CD4-positive, alpha-beta T cell treated with Interleukin-12 subunit alpha and Interleukin-12 subunit beta, for 1 hour (primary cell): ENCODE data around the gene PEAR1.

Experiments used
- DNase-seq: peaks from one replicate; pipeline ENCODE4 v3.0.0-alpha.2; 2020

Gene PEAR1

DNA sequence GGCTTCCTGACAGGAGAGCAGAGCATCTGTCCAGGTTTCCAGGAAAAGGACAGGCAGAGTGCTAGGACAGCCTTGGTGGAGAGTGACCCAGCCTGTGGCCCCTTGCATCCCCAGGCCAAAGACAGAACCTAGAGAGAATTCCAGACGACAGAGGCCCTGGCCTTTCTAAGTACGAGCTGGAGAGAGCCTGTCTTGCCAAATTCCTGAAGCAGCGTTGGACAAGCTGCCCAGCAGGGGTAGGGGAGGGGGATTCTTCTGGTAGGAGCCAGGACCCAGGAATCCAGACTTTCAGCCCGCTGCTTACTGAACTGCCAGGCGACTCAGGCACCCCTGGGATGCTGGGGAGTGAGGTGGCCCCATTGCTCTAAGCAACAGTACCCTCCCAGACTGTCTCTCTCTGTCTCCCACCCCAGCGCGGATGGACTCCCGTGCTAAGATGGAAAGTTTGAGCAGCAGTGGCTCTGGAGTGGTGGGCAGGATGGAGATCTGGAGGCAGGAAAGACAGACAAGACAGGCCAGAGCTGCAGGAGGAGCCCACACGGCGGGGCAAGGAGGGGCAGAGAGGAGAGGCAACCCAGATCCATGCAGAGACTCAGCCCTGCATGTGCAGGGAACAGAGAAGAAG lies 8.8 kb upstream of the PEAR1 start:
- no peak for DNase-seq

DNA sequence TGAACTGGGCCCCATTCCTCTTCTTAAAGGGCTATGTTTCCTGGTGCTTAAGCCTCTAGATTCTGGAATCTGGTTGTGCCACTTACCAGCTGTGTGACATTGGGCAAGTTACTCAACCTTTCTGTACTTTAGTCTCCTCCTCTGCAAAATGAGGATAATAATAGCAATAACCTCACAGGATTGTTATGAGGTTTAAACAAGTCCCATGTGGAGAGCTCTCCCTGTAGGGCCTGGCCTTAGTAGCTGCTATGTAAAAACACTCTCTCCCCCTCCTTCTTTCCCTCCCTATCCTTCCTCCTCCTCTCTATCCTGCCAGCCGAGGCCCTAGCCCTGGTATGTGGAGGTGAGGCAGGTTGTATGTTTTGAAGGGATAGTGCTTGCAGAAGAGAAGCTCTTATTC lies 8.2 kb upstream of the PEAR1 start:
- DNase-seq: no peak

DNA sequence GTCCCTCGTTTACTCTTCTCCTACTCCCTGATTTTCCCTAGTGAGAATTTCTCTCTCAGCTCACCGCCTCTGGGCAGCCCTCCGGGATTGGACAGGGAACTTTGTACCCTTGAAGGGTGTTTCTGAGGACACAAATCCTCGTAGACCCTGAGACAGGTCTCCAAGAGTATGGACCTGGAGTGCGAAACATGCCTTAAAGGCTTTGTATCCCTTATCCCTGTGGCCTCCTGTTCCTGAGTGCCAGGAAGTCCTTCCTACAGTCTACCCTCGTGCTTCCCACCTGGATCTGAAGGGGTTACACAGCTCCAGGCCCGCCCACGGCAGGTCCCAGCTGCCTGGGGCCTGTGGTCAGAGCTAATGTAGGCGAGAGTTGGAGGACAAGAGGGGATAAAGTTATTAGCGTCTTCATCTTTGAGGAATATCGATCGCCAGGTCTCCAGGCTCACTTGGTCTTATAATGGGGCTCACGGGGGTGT lies 7.6 kb upstream of the PEAR1 start:
- DNase-seq: no peak

DNA sequence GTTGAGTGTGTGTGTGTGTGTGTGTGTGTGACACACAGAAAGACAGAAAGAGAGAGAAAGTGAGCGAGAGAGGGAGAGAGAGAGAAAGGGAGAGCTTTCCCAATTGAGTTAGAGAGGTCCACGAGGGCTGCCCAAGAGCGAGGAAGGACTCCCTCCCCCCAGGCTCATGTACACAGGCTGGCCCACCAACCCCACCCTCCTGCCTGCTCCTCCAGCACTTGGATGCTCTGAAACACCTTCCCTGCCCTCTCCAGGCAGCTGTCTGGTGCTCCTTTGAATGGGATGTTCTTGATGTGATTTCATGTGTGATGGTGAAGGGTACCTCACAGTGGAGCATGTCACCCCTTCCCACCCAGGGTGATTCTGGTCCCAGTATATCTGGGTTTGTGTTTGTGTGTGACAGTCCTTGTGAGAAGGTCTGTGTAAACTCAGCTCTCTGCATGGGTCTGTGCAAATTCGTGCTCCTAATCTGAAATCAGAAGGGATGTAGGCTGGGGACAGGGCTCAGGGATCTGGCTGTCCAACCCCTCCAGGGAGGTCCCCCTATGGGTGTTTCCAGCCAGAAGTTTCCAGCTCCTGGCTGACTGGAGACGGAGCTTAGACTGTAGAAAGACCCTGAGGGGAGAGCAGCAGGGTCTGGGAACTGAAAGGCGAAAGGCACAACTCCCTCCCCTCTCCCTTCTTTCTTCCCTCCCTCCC lies 6.8 kb upstream of the PEAR1 start:
- DNase-seq: no peak

DNA sequence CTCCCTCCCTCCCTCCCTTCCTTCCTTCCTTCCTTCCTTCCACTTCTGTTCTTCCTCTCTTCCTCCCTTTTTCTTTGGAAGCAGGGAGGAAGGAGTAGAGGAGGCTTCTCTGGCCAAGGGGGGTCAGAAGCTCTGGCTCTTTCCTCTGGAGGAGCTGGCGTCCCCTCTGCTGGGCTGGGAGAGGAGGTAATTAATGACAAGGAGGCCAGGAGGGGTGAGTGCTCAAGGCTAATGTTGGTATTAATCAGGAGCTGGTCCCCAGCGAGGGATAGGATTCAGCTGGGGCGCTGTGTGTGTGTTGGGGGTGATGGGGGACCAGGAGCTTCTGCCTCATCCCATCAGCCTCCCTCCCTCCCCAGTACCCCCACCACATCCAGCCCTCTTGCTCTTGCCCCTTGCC lies 6.2 kb upstream of the PEAR1 start:
- DNase-seq: no peak

DNA sequence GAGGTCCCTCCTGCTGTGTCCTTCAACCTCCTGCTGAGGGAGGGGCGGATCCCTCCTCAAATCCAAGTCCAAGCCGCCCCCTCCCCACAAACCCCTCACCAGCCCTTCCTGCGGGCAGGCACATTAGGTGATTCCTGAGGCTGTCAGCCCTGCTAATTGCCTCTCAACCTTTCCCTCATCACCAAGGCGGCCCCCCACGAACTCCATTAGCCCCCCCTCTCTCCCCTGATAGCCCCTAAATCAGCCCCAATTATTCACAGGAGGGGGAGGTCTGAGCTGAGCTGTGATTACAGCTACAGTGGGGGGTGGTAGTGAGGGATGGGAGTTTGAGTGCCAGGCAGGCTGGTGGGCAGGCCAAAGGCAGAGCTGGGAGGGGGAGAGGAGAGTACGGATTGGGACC lies 5.8 kb upstream of the PEAR1 start:
- DNase-seq: no peak

DNA sequence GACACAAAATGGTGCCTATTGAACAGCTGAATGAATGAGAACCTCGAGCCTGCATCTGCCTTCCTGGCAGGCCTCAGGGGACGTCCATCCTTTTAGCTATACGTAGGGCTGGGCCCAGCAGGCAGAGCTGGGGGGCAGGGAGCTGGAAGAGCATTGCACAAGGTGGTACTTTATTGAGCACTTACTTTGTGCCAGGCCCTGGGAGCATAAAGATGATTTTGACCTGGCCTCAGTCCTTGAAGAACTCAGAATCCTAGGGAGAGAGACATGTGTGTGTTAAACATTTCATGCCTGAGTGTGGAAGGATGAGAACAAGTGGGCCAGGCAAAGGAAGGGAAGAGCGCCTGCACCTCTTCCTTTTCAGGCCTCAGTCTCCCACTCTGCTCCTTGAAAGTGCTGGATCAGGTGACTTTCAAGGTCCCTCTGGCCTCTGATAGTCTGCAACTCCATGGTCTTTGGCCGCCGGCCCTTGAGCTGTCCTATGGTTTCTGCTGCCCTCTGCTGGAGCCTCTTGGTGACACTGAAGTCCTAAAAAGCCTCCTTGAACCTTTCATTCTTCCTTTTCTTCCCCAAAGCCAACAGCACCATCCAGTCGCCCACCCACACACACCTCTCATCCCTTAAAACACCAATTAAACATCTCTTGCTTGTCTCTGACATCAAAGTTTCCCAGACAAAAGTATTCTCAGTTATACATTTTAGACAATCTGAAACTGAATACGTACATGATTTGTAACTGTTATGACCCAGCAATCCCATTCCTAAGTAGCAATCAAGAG lies 3.5 kb upstream of the PEAR1 start:
- DNase-seq: peak; percentile 60

DNA sequence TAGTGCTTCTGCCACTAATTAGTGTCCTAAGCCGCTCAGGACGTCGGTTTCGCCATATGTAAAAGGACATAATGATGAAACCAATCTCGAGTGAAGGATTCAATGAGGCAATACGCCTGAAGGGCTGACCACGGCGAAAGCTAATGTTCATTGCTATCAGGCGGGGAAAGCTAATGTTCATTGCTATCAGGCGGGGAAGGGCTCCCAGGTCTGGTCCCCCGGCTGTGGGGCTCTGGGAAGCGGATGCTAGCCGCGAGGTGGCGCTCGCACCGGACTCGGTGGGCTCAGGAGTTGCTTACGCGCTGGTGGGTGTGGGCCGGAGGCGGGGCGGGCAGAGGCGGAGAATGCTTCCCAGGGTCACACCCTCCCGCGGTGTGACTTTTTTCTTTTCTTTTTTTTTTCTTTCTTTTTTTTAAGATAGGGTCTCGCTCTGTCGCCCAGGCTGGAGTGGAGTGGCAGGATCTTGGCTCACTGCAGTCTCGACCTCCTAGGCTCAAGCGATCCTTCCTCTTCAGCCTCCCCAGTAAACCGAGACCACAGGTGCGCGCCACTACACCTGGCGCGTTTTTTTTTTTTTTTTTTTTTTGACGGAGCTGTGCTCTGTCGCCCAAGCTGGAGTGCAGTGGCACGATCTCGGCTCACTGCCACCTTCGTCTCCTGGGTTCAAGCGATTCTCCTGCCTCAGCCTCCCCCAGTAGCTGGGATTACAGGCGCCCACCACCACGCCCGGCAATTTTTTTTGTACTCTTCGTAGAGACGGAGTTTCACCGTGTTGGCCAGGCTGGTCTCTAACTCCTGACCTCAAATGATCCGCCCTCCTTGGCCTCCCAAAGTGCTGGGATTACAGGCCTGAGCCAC lies 1.1 kb upstream of the PEAR1 start:
- peak; percentile 87 for DNase-seq

DNA sequence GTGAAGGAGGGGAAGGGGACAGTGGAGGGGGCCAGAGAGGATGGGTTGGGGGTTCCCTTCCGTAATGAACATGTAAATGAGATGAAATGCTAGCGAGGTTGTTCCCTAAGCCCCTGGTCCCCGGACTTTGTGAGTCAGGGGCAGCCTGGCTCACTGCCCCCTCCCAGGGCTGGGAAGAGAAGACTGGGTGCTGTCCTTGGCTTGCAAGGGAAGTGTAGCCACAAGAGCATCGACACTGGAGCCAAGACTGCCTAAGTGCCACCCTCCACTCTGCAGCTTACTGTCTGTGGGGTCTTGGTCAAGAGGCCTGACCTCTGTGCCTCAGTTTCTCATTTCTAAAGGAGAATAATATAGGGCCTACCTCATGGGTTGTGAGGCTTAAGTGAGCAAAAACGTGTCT lies 483 bp downstream of the PEAR1 start:
- DNase-seq: no peak

DNA sequence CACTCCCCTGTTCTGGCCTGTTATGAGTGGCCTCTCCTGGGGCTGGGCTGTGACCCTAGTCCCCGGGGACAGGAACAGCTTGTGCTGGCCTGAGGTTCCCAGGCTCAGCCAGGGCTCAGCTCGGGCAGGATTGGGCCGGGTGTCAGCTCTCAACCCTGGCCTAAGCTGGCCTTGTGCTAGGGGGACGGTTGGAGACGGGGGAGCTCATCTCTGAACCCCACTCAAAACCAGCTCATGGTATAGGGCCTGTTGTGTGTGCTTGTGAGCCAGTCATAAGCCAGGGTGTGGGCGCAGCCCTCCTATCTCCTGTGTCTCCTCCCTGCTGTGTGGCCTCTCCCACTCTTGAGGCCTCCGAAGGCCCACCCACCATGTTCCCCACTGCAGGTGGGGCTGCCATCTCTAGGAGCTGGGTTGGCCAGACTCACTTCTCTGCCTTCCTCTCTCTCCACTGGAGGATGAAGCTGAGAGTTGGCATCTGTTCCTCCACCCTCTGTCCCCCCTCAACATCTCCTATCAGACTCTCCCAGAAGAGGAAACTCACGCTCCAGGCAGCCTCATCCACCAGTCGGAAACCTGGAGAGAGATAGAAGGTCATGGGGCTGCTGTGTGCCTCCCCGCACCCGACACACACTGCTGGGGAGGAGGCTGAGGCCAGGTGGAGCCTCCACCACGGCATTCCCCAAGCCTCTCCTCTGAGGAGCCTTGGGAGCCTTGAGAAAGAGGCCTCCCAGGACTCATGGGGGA lies 1.4 kb downstream of the PEAR1 start:
- DNase-seq: no peak

DNA sequence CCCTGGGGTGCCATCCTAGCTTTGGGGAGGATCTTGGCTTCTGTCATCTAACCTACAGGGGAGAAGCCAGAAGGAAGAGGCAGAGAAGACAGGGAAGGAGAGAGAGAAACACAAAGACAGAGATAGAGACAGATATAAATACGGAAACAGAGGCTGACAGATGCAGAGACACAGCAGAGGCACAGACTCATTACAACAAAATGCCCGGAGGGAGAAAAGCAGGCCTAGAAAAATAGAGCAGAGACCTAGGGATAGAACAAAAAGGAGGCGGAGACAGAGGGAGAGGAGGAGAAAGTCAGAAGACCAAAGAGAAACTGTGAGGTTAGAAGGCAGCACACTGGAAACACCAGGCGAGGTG lies 1.9 kb downstream of the PEAR1 start:
- DNase-seq: no peak

DNA sequence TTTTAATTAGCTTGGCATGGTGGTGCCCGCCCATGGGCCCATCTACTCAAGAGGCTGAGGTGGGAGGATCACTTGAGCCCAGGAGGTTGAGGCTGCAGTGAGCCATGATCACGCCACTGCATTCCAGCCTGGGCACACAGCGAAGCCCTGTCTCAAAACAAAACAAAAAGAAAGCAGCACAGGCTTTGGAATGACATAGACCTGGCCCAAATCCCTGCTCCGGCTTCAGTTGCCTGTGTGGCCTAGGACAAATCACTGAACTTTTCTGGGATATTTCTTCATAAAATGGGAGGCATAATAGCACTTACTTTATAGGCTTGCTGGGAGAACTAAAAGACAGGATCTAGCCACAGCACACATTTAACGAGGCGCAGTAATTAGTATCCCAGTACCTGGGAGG lies 2.4 kb downstream of the PEAR1 start:
- DNase-seq: no peak

DNA sequence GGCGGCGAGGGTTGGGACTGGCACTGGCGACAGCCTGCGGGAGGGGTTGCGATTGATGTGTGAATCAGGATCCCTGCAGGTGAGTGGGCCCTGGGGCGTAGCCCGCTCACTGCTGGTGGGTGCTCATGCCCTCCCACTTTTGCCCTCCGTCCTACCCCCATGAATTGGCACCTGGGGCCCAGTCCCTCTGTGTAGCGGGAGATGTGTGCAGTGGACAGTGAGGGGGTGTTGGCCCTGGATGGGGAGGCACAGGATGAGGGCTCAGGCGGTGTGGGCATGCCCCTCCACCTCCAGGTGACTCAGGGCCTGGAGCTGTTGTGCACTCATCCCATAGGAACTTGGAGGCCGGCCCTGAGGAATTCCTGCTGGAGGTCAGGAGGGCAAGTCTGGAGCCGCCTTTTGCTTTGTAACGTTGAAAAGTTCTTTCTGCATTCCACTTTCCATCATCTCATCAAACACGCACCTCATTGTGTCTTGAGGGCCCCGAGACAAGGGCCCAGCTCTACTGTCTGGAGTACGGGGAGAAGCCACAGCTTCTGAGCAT lies 3.0 kb downstream of the PEAR1 start:
- DNase-seq: no peak

DNA sequence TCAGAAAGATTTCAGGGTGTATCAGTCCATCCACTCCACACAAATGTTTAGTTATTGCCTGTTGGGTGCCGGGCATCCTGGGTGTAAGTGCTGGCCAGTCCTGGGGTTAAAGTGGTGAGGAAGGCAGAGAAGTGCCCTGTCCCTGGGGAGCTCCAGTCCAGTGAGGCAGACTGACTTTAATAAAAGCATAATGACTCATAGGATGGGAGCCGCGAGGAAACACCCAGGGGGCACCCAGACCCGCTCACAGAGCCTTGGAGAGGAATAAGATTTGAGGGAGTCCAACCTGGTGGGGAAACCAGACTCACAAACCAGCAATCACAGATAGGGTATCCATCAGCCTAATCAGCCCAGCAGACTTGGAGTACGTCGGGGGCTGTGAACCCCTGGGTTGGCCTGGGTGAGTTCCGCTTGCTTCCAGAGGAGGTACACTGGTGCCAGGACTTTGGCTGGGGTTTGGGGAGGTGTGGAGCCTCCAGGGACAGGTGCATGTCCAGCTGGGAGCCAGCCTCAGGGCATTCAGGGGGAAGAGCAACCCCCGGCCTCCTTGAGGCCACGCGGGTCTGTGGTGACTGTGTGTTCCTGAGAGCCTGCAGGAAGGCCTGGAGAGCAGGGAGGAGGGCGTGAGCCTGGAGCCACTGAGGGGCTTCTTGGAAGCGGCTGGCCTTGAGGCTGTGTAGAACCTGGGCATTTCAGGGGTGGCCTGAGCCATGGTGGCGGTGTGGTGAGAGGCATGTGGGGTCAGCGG lies 3.7 kb downstream of the PEAR1 start:
- DNase-seq: no peak

DNA sequence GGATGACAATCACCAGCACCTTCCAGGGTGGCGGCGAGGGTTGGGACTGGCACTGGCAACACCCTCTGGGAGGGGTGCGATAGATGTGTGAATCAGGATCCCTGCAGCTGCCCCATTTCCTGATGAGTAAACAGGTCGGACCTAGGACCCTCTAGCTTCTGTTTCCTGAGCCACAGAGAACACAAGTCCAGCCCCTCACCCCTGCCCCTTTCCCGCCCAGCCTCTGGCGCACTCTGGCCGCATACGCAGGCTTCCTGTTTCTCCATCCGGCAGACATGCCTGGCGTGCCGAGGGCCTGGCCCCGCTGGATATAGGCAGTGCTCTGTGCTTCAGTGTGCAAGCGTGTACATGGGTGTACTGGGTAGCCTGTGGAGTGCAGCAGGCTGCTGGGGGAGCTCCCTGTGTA lies 4.6 kb downstream of the PEAR1 start:
- no peak for DNase-seq

DNA sequence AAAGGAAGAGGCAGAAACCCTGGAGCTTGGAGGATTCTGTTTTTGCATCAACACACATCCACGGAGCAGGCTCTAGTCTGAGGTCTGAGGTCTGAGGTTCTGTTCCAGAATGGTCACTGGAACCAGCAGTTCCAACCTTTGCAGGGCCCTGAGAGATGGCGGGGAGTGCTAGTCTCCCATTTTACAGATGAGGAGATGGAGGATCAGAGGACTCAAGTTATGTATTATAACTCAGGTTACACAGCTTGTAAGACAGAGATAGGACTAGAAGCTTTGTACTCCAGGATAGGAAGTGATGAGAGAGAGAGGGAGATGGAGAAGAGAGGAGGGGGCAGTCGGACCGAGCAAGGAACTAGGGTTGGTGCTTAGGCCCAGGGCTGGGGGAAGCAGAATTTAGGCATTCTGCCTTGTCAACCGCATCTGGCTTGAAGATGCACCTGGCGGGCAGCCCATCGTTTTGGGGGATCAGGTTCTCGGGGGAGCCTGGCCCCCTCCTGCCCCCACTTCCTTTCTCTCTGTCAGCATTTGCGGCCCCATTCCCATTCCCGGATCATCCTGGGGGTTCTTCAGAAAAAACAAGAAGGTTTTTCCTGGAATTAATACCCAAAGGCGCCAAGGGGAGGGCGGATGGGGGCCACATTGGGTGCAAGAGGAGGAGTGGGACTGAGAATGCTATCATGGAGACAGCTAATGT lies 5.6 kb downstream of the PEAR1 start:
- no peak for DNase-seq

DNA sequence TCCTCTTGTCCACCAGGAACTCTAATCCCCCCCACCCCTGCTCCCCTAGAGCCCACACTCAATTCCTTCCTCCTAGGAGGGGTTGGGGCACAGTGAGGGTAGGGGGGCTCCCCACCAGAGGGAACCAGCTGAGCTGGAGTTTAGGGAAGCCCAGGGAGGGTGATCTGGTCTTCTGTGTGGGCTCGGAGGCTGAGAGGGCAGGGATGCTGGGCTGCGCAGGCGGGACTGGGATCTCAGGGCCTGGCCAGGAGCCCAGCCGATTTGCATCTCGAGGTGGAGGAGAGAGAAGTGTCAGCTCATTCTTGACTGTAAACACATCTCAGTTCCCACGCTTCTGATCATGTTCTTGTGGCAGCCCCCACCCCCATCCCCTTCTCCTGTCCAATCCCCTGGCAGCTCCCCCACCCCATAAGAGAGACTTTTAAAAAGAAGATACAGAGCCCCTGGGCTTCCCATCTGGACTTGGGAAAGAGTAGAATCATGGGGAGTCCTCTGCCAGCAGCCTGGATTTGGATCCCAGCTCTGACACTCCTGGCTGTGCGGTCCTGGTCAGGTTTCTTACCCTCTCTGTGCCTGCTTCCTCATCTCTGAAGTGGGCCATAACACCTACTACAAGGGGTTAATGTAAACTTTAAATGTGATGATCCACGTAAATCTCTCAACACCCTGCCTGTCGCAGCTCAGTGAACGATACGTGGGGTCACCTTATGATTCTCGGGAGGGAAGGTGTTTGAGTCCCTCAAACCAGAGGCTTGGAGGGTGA lies 6.6 kb downstream of the PEAR1 start:
- no peak for DNase-seq

DNA sequence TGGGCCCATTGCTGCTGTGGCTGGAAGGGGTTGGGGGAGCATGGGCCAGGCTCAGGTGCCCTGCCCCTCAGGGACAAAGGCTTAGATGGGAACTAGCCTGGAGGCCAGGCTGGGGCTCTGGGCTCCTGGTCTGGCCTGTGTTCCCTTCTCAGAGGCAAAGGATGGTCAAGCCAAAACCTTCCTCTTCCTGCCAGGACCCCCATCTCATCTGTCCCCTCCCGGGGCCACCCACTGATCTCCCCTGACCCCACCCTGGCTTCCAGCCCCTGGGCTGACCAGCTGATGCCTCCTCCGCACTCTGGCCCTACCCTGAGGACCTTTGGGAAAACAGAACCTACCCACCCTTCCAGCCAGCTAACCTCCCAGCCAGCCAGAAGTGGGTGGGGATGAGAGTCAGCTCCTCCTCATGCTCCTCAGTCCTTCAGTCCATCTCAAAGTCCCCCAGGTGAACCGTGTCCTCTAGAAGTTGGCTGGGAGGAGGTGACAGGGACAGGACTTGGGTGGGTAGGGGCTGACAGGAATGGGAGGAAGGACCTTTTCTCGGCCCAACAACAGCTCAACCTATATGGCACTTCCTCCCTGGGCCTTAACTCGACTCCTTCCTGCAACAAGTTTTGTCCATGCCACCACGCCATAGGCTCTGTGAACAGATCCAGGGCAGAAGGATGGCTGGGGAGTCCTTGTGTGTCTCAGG lies 7.5 kb downstream of the PEAR1 start:
- DNase-seq: no peak

DNA sequence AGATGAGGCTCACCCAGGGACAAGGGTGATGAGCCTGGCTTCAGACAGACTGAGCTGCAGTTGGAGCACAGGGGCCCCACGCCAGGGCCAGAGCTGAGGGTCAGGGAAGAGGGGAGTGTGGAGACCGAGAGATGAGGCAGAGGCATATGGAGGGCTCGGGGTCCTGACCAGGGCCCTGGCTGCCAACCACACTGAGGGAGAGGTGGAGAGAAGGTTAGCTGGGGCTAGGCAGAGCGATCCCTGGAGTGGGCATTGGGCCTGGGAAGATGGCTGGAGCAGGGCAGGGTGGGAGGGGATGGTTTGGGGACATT lies 8.0 kb downstream of the PEAR1 start:
- no peak for DNase-seq
